HL-60/S4 treated with retinoic acid at 250 ng/mL for 4 days and 3 days (cell line): ENCODE measurements around the gene TRPM2.

Experiments used
- in situ Hi-C: fragments of 300-500 bp; cut with MboI; formaldehyde crosslinking; loops from 2 replicates; pipeline ENCODE4 v1.7.0; 2022; ENCODE audit warnings: low sequenced_read_pairs

The TRPM2 gene

GRCh38 chr21:44437696-44438431, 84.4 kb downstream of the TRPM2 start:
- in situ Hi-C loops: loop anchor here (10.0 to 25.0 kb wide), 2 partner anchors 63 to 99 kb away; partner anchors contain the start of gene KRTAP10-1

- in situ Hi-C loops: loop anchor here (10.0 to 25.0 kb wide), 2 partner anchors 64 to 99 kb away; partner anchors contain the start of gene KRTAP10-1
Observed at GRCh38 chr21:44438531-44439210, 85.2 kb downstream of the TRPM2 start.

- in situ Hi-C loops: loop anchor here (10.0 to 25.0 kb wide), 2 partner anchors 64 to 98 kb away; partner anchors contain the start of gene KRTAP10-1
Observed at GRCh38 chr21:44439211-44439600, 85.8 kb downstream of the TRPM2 start.

- in situ Hi-C loops: loop anchor here (25.0 kb wide), 1 partner anchor 97 kb away; the partner anchor contains the start of gene KRTAP10-1
Observed at GRCh38 chr21:44440241-44441040, 87.0 kb downstream of the TRPM2 start.

- in situ Hi-C loops: loop anchor here (25.0 kb wide), 1 partner anchor 96 kb away; the partner anchor contains the start of gene KRTAP10-1
Observed at GRCh38 chr21:44441041-44441400, 87.6 kb downstream of the TRPM2 start.

- in situ Hi-C loops: loop anchor here (25.0 kb wide), 1 partner anchor 96 kb away; the partner anchor contains the start of gene KRTAP10-1
Observed at GRCh38 chr21:44441581-44442265, 88.3 kb downstream of the TRPM2 start.

- in situ Hi-C loops: loop anchor here (25.0 kb wide), 1 partner anchor 95 kb away; the partner anchor contains the start of gene KRTAP10-1
Observed at GRCh38 chr21:44442266-44443125, 89.1 kb downstream of the TRPM2 start.

- in situ Hi-C loops: loop anchor here (25.0 kb wide), 1 partner anchor 94 kb away; the partner anchor contains the start of gene KRTAP10-1
Observed at GRCh38 chr21:44443291-44443890, 90.0 kb downstream of the TRPM2 start.

GRCh38 chr21:44443891-44444285, 90.5 kb downstream of the TRPM2 start:
- in situ Hi-C loops: loop anchor here (25.0 kb wide), 1 partner anchor 93 kb away; the partner anchor contains the start of gene KRTAP10-1

GRCh38 chr21:44444286-44444931, 91.0 kb downstream of the TRPM2 start:
- in situ Hi-C loops: loop anchor here (25.0 kb wide), 1 partner anchor 93 kb away; the partner anchor contains the start of gene KRTAP10-1

GRCh38 chr21:44445145-44445812, 91.9 kb downstream of the TRPM2 start:
- in situ Hi-C loops: loop anchor here (25.0 kb wide), 1 partner anchor 92 kb away; the partner anchor contains the start of gene KRTAP10-1

- in situ Hi-C loops: loop anchor here (25.0 kb wide), 1 partner anchor 89 kb away; the partner anchor contains the start of gene KRTAP10-1
Observed at GRCh38 chr21:44448651-44449131, 95.3 kb downstream of the TRPM2 start.

GRCh38 chr21:44449473-44450363, 96.3 kb downstream of the TRPM2 start:
- in situ Hi-C loops: loop anchor here (10.0 to 25.0 kb wide), 2 partner anchors 88 to 115 kb away; partner anchors contain the start of genes CFAP410 and KRTAP10-1

- in situ Hi-C loops: loop anchor here (10.0 kb wide), 1 partner anchor 116 kb away; the partner anchor contains the start of gene CFAP410
Observed at GRCh38 chr21:44450402-44450801, 97.0 kb downstream of the TRPM2 start.

GRCh38 chr21:44450999-44451398, 97.6 kb downstream of the TRPM2 start:
- in situ Hi-C loops: loop anchor here (10.0 kb wide), 1 partner anchor 116 kb away; the partner anchor contains the start of gene CFAP410

- in situ Hi-C loops: loop anchor here (10.0 kb wide), 1 partner anchor 118 kb away; the partner anchor contains the start of gene CFAP410
Observed at GRCh38 chr21:44453120-44453519, 99.7 kb downstream of the TRPM2 start.
